HepG2 (cell line): Measurements from ENCODE around the gene POLR2H. TPM values are rescaled to one million over a fixed set of nuclear protein-coding genes. Genes with fewer than 3 reads are reported as not detected.

Experiments used
- FOXJ3 ChIP-seq: sonication (generic); formaldehyde crosslinking; IDR thresholded peaks from 2 replicates; pipeline ENCODE4 v1.4.0; 2020; ENCODE audit warnings: missing genetic modification reagents, mild to moderate bottlenecking, borderline replicate concordance
- FOXO1 ChIP-seq: sonication (generic); formaldehyde crosslinking; IDR thresholded peaks from 2 replicates; pipeline ENCODE4 v1.4.0; 2020; ENCODE audit warnings: missing genetic modification reagents
- HOXA5 ChIP-seq: sonication (generic); formaldehyde crosslinking; IDR thresholded peaks from 2 replicates; pipeline ENCODE4 v1.4.0; 2020; ENCODE audit warnings: missing genetic modification reagents
- JDP2 ChIP-seq: sonication (generic); formaldehyde crosslinking; IDR thresholded peaks from 2 replicates; pipeline ENCODE4 v1.8.1; 2022; ENCODE audit warnings: missing genetic modification reagents, borderline replicate concordance
- KDM2A ChIP-seq: sonication (generic); formaldehyde crosslinking; IDR thresholded peaks from 2 replicates; pipeline ENCODE4 v1.4.0; 2020; ENCODE audit warnings: low read depth, missing genetic modification reagents, borderline replicate concordance
- KDM4B ChIP-seq: sonication (generic); formaldehyde crosslinking; IDR thresholded peaks from 2 replicates; pipeline ENCODE4 v1.4.0; 2020; ENCODE audit warnings: missing genetic modification reagents
- MBNL3 ChIP-seq: fragments of 250-450 bp; sonication (Bioruptor Pico); conservative IDR thresholded peaks from 2 replicates; pipeline ENCODE4 v1.8.0; 2022; ENCODE audit warnings: mild to moderate bottlenecking, inconsistent platforms
- NFRKB ChIP-seq: fragments of 450-650 bp; IDR thresholded peaks from 2 replicates; pipeline ENCODE4 v1.6.1; 2017
- RELA ChIP-seq: sonication (generic); formaldehyde crosslinking; IDR thresholded peaks from 2 replicates; pipeline ENCODE4 v1.4.0; 2020; ENCODE audit warnings: missing genetic modification reagents
- RNF2 ChIP-seq: fragments of 450-650 bp; conservative IDR thresholded peaks from 2 replicates; pipeline ENCODE4 v1.6.1; 2016; ENCODE audit warnings: low read depth
- SP5 ChIP-seq: IDR thresholded peaks from 2 replicates; pipeline ENCODE4 v1.6.1; 2016; ENCODE audit warnings: low read depth, borderline replicate concordance
- ZFP41 ChIP-seq: sonication (generic); formaldehyde crosslinking; IDR thresholded peaks from 2 replicates; pipeline ENCODE4 v1.4.0; 2020; ENCODE audit warnings: mild to moderate bottlenecking, missing genetic modification reagents, borderline replicate concordance
- ZKSCAN1 ChIP-seq: fragments of 150-350 bp; IDR thresholded peaks from 2 replicates; pipeline ENCODE4 v1.6.1; 2014; ENCODE audit warnings: low read length
- ZNF326 ChIP-seq: sonication (generic); formaldehyde crosslinking; IDR thresholded peaks from 2 replicates; pipeline ENCODE4 v1.4.0; 2020; ENCODE audit warnings: missing genetic modification reagents, borderline replicate concordance
- ZNF598 ChIP-seq: sonication (generic); formaldehyde crosslinking; IDR thresholded peaks from 2 replicates; pipeline ENCODE4 v1.5.1; 2020; ENCODE audit warnings: mild to moderate bottlenecking, missing genetic modification reagents, borderline replicate concordance
- ZNF775 ChIP-seq: sonication (generic); formaldehyde crosslinking; IDR thresholded peaks from 2 replicates; pipeline ENCODE4 v1.4.0; 2020; ENCODE audit warnings: missing genetic modification reagents, mild to moderate bottlenecking, moderate library complexity, borderline replicate concordance
- ZNF839 ChIP-seq: sonication (generic); formaldehyde crosslinking; IDR thresholded peaks from 2 replicates; pipeline ENCODE4 v1.4.0; 2020; ENCODE audit warnings: missing genetic modification reagents, mild to moderate bottlenecking, borderline replicate concordance
- polyA plus RNA-seq, 8 experiments: library from polyadenylated mRNA; depleted of rRNA in 3 of 8; stranded (reverse) in 7 of 8; unstranded in 1 of 8; fragments of >200 nt; fragmentation: Illumina TruSeq in 4 of 8; extraction: Trizol in 4 of 8; gene quantifications; 2 replicates each; pipeline versions ENCODE4 v1.2.1 to v1.2.3, GENCODE V29; 2011 to 2016; ENCODE audit warnings: low read depth in 4 of 8, missing spikeins in 1 of 8, mixed read lengths in 1 of 8; ENCODE audit not compliant: insufficient read depth in 1 of 8
- total RNA-seq, 5 experiments: library from RNA; depleted of rRNA; stranded (reverse); fragments of >200 nt; fragmentation: Illumina TruSeq; extraction: Trizol; gene quantifications; 2 replicates each; pipeline ENCODE4 v1.2.3, GENCODE V29; 2016; ENCODE audit warnings: low read depth in 1 of 5
- TF ChIP-seq, protein P1 (sequence below): sonication (generic); formaldehyde crosslinking; IDR thresholded peaks from 2 replicates; pipeline ENCODE4 v1.8.1; 2023; ENCODE audit warnings: mild to moderate bottlenecking, missing genetic modification reagents, borderline replicate concordance
- TF ChIP-seq, protein P2 (sequence below): sonication (generic); formaldehyde crosslinking; IDR thresholded peaks from 2 replicates; pipeline ENCODE4 v1.4.0; 2020; ENCODE audit warnings: missing genetic modification reagents, borderline replicate concordance
- TF ChIP-seq, protein P3 (sequence below): sonication (generic); formaldehyde crosslinking; IDR thresholded peaks from 2 replicates; pipeline ENCODE4 v1.4.0; 2020; ENCODE audit warnings: missing genetic modification reagents, borderline replicate concordance
- TF ChIP-seq, protein P4 (sequence below): sonication (generic); formaldehyde crosslinking; IDR thresholded peaks from 2 replicates; pipeline ENCODE4 v1.8.0; 2022; ENCODE audit warnings: mild to moderate bottlenecking, missing genetic modification reagents

The POLR2H gene
- total and polyA plus RNA-seq, 2 of the 13 experiments (the other 11 are each of a cell fraction or from before 2014, with no cell fraction given): 118 to 194 TPM

DNA sequence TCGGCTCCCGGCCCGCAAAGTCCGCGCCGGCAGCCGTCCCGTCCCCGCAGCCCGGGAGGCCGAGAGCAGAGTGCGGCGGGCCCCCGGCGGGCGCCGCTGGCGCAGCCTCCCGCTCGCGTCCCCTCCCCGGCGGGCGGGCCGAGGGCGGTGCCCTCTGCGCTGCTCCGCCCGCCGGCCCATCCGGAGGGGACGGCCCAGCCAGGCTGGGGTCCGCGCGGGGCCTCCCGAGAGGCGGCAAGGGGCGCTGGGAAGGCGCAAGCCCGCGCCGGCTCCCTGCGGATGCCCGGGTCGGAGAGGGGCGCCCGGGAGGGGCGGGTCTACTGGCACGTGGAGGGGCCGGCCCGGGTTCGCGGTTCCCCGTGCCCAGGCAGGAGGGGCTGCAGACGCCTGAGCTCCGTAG is at the start of gene POLR2H, which contains the start of gene CLCN2 (continued):
- TF ChIP-seq, protein P1, sequence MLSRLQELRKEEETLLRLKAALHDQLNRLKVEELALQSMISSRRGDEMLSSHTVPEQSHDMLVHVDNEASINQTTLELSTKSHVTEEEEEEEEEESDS (CRISPR knock-in tag): no peak
- TF ChIP-seq ZKSCAN1 (no peak), SP5 (CRISPR knock-in tag) (peak; percentile 54; the same call in 1 of the 2 replicates), HOXA5 (CRISPR knock-in tag) (0 out of 2 replicates have a peak, but pooled peaks have one; percentile 38), KDM2A (CRISPR knock-in tag) (no peak; the same call in 1 of the 2 replicates), FOXJ3 (no peak), FOXO1 (CRISPR knock-in tag) (peak; percentile 40; the same call in 1 of the 2 replicates), MBNL3 (CRISPR knock-in tag) (no peak), NFRKB (no peak), ZNF775 (CRISPR knock-in tag) (no peak), KDM4B (no peak), ZFP41 (CRISPR knock-in tag) (no peak), RNF2 (no peak), ZNF326 (CRISPR knock-in tag) (no peak), ZNF839 (CRISPR knock-in tag) (no peak), ZNF598 (no peak), JDP2 (CRISPR knock-in tag) (no peak; the same call in 1 of the 2 replicates), RELA (CRISPR knock-in tag) (no peak; the same call in 1 of the 2 replicates)
- TF ChIP-seq, protein P2, sequence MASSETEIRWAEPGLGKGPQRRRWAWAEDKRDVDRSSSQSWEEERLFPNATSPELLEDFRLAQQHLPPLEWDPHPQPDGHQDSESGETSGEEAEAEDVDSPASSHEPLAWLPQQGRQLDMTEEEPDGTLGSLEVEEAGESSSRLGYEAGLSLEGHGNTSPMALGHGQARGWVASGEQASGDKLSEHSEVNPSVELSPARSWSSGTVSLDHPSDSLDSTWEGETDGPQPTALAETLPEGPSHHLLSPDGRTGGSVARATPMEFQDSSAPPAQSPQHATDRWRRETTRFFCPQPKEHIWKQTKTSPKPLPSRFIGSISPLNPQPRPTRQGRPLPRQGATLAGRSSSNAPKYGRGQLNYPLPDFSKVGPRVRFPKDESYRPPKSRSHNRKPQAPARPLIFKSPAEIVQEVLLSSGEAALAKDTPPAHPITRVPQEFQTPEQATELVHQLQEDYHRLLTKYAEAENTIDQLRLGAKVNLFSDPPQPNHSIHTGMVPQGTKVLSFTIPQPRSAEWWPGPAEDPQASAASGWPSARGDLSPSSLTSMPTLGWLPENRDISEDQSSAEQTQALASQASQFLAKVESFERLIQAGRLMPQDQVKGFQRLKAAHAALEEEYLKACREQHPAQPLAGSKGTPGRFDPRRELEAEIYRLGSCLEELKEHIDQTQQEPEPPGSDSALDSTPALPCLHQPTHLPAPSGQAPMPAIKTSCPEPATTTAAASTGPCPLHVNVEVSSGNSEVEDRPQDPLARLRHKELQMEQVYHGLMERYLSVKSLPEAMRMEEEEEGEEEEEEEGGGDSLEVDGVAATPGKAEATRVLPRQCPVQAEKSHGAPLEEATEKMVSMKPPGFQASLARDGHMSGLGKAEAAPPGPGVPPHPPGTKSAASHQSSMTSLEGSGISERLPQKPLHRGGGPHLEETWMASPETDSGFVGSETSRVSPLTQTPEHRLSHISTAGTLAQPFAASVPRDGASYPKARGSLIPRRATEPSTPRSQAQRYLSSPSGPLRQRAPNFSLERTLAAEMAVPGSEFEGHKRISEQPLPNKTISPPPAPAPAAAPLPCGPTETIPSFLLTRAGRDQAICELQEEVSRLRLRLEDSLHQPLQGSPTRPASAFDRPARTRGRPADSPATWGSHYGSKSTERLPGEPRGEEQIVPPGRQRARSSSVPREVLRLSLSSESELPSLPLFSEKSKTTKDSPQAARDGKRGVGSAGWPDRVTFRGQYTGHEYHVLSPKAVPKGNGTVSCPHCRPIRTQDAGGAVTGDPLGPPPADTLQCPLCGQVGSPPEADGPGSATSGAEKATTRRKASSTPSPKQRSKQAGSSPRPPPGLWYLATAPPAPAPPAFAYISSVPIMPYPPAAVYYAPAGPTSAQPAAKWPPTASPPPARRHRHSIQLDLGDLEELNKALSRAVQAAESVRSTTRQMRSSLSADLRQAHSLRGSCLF: no peak
- TF ChIP-seq, protein P3, sequence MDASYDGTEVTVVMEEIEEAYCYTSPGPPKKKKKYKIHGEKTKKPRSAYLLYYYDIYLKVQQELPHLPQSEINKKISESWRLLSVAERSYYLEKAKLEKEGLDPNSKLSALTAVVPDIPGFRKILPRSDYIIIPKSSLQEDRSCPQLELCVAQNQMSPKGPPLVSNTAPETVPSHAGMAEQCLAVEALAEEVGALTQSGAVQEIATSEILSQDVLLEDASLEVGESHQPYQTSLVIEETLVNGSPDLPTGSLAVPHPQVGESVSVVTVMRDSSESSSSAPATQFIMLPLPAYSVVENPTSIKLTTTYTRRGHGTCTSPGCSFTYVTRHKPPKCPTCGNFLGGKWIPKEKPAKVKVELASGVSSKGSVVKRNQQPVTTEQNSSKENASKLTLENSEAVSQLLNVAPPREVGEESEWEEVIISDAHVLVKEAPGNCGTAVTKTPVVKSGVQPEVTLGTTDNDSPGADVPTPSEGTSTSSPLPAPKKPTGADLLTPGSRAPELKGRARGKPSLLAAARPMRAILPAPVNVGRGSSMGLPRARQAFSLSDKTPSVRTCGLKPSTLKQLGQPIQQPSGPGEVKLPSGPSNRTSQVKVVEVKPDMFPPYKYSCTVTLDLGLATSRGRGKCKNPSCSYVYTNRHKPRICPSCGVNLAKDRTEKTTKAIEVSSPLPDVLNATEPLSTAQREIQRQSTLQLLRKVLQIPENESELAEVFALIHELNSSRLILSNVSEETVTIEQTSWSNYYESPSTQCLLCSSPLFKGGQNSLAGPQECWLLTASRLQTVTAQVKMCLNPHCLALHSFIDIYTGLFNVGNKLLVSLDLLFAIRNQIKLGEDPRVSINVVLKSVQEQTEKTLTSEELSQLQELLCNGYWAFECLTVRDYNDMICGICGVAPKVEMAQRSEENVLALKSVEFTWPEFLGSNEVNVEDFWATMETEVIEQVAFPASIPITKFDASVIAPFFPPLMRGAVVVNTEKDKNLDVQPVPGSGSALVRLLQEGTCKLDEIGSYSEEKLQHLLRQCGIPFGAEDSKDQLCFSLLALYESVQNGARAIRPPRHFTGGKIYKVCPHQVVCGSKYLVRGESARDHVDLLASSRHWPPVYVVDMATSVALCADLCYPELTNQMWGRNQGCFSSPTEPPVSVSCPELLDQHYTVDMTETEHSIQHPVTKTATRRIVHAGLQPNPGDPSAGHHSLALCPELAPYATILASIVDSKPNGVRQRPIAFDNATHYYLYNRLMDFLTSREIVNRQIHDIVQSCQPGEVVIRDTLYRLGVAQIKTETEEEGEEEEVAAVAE: no peak
- TF ChIP-seq, protein P4, sequence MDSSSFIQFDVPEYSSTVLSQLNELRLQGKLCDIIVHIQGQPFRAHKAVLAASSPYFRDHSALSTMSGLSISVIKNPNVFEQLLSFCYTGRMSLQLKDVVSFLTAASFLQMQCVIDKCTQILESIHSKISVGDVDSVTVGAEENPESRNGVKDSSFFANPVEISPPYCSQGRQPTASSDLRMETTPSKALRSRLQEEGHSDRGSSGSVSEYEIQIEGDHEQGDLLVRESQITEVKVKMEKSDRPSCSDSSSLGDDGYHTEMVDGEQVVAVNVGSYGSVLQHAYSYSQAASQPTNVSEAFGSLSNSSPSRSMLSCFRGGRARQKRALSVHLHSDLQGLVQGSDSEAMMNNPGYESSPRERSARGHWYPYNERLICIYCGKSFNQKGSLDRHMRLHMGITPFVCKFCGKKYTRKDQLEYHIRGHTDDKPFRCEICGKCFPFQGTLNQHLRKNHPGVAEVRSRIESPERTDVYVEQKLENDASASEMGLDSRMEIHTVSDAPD (CRISPR knock-in tag): no peak
